ENCODE data around the gene ZFP57.

GRCh38 chr6:29626948-29627754 is 53.8 kb downstream of the ZFP57 start:
- TF ChIP-seq ASH2L (IDR thresholded peaks at IDR 0.05; ENCODE audit: insufficient read length, low read depth, low read length) (no peak), TBX3 (IDR thresholded peaks at IDR 0.05; ENCODE audit: borderline replicate concordance) (no peak), HNF4A (CRISPR knock-in tag; IDR thresholded peaks at IDR 0.05) (no peak), ETV6 (CRISPR knock-in tag; conservative IDR thresholded peaks at IDR 0.05) (no peak)
